HEK293 (cell line): ENCODE results near the gene MXI1.

Experiments
- CTCF ChIA-PET: fragments of 350-600 bp; formaldehyde crosslinking; extraction: SDS; loops from one replicate; lab custom pipeline; 2021; ENCODE audit warnings: antibody characterized with exemption; lab: Yijun Ruan, JAX
- POLR2A ChIA-PET: fragments of 300-600 bp; formaldehyde crosslinking; extraction: SDS; loops from one replicate; lab custom pipeline; 2020; ENCODE audit warnings: antibody characterized with exemption, inconsistent platforms; lab: Yijun Ruan, JAX
- H3K27ac ChIP-seq: fragments of 200-500 bp; sonication (Bioruptor generic); 2 replicates; pipeline ENCODE4 v1.5.1; 2014; ENCODE audit warnings: low read depth, low read length, control low read depth, inconsistent platforms; ENCODE audit errors: extremely low read depth
- H3K36me3 ChIP-seq, 2 experiments: fragments of 200-500 bp in 1 of 2; sonication (Bioruptor generic) in 1 of 2; 1 replicate in 1 of 2; 2 replicates in 1 of 2; pipeline ENCODE4 v1.5.1; 2014 to 2017; ENCODE audit warnings: inconsistent platforms in 2 of 2, low read length in 2 of 2; ENCODE audit not compliant: control insufficient read depth in 2 of 2, insufficient read depth in 1 of 2
- H3K4me1 ChIP-seq: fragments of 200-500 bp; sonication (Bioruptor generic); 2 replicates; pipeline ENCODE4 v1.5.1; 2014; ENCODE audit warnings: mild to moderate bottlenecking, low read length, inconsistent platforms; ENCODE audit not compliant: control insufficient read depth, insufficient read depth
- H3K4me3 ChIP-seq: 2 replicates; pipeline ENCODE4 v1.5.1; 2011; ENCODE audit warnings: low read depth, mild to moderate bottlenecking, control low read depth, low read length, moderate library complexity
- H3K9me3 ChIP-seq: fragments of 200-500 bp; sonication (Bioruptor generic); 2 replicates; pipeline ENCODE4 v1.5.1; 2014; ENCODE audit warnings: low read depth, low read length, inconsistent platforms; ENCODE audit not compliant: control insufficient read depth, insufficient read depth
- EGR2 ChIP-seq: fragments of 450-650 bp; formaldehyde crosslinking; IDR thresholded peaks from 2 replicates; pipeline ENCODE4 v1.5.1; 2016; ENCODE audit warnings: low read depth, missing biosample characterization, missing genetic modification characterization
- GLI2 ChIP-seq: fragments of 450-650 bp; formaldehyde crosslinking; IDR thresholded peaks from 2 replicates; pipeline ENCODE4; 2017; ENCODE audit warnings: missing biosample characterization, missing genetic modification characterization, low read depth, borderline replicate concordance
- KLF7 ChIP-seq: fragments of 450-650 bp; formaldehyde crosslinking; IDR thresholded peaks from 2 replicates; pipeline ENCODE4 v1.5.1; 2016; ENCODE audit warnings: missing biosample characterization, missing genetic modification characterization, borderline replicate concordance
- MEIS1 ChIP-seq: sonication (generic); formaldehyde crosslinking; IDR thresholded peaks from 2 replicates; pipeline ENCODE4 v1.8.1; 2022; ENCODE audit warnings: missing genetic modification reagents, mild to moderate bottlenecking, borderline replicate concordance
- SP2 ChIP-seq: fragments of 450-650 bp; formaldehyde crosslinking; IDR thresholded peaks from 2 replicates; pipeline ENCODE4 v1.5.1; 2016; ENCODE audit warnings: missing biosample characterization, missing genetic modification characterization
- SP3 ChIP-seq: fragments of 450-650 bp; formaldehyde crosslinking; IDR thresholded peaks from 2 replicates; pipeline ENCODE4 v1.5.1; 2016; ENCODE audit warnings: missing biosample characterization, missing genetic modification characterization
- ZBTB21 ChIP-seq: fragments of 450-650 bp; formaldehyde crosslinking; IDR thresholded peaks from 2 replicates; pipeline ENCODE4 v1.5.1; 2017; ENCODE audit warnings: missing biosample characterization, missing genetic modification characterization
- ZBTB8A ChIP-seq: fragments of 450-650 bp; formaldehyde crosslinking; IDR thresholded peaks from 2 replicates; pipeline ENCODE4 v1.5.1; 2016; ENCODE audit warnings: missing biosample characterization, missing genetic modification characterization
- ZFHX2 ChIP-seq: fragments of 450-650 bp; formaldehyde crosslinking; conservative IDR thresholded peaks from 2 replicates; pipeline ENCODE4 v1.5.1; 2016; ENCODE audit warnings: missing biosample characterization, missing genetic modification characterization
- ZNF112 ChIP-seq: fragments of 450-650 bp; formaldehyde crosslinking; IDR thresholded peaks from 2 replicates; pipeline ENCODE4 v1.5.0; 2017; ENCODE audit warnings: missing biosample characterization, missing genetic modification characterization
- ZNF155 ChIP-seq: fragments of 450-650 bp; formaldehyde crosslinking; IDR thresholded peaks from 2 replicates; pipeline ENCODE4 v1.5.1; 2016; ENCODE audit warnings: missing biosample characterization, missing genetic modification characterization
- ZNF184 ChIP-seq: fragments of 450-650 bp; IDR thresholded peaks from 2 replicates; pipeline ENCODE4 v1.5.1; 2018; ENCODE audit warnings: missing biosample characterization, mild to moderate bottlenecking, missing genetic modification characterization
- ZNF266 ChIP-seq: fragments of 450-650 bp; formaldehyde crosslinking; IDR thresholded peaks from 2 replicates; pipeline ENCODE4 v1.5.1; 2016; ENCODE audit warnings: missing biosample characterization, missing genetic modification characterization, low read depth
- ZNF274 ChIP-seq, 2 experiments: fragments of 200-500 bp in 1 of 2; fragments of 450-650 bp in 1 of 2; sonication (Bioruptor generic) in 1 of 2; formaldehyde crosslinking in 1 of 2; IDR thresholded peaks; 2 replicates each; pipeline versions ENCODE4 v1.5.1 to v1.6.1; 2014 to 2016; ENCODE audit warnings: borderline replicate concordance in 1 of 2, inconsistent platforms in 1 of 2, low read length in 1 of 2, missing biosample characterization in 1 of 2, missing genetic modification characterization in 1 of 2
- ZNF433 ChIP-seq: fragments of 450-650 bp; formaldehyde crosslinking; IDR thresholded peaks from 2 replicates; pipeline ENCODE4 v1.5.1; 2016; ENCODE audit warnings: missing biosample characterization, missing genetic modification characterization, low read depth
- ZNF549 ChIP-seq: fragments of 450-650 bp; IDR thresholded peaks from 2 replicates; pipeline ENCODE4 v1.5.1; 2018; ENCODE audit warnings: missing biosample characterization, missing genetic modification characterization, mild to moderate bottlenecking, inconsistent platforms, moderate library complexity
- ZNF610 ChIP-seq: fragments of 450-650 bp; formaldehyde crosslinking; IDR thresholded peaks from 2 replicates; pipeline ENCODE4 v1.5.1; 2016; ENCODE audit warnings: missing biosample characterization, missing genetic modification characterization, borderline replicate concordance
- ZNF654 ChIP-seq: fragments of 450-650 bp; formaldehyde crosslinking; IDR thresholded peaks from 2 replicates; pipeline ENCODE4 v1.5.1; 2016; ENCODE audit warnings: low read depth, missing biosample characterization, missing genetic modification characterization
- ZNF658 ChIP-seq: fragments of 450-650 bp; formaldehyde crosslinking; IDR thresholded peaks from 2 replicates; pipeline ENCODE4; 2016; ENCODE audit warnings: missing biosample characterization, missing genetic modification characterization
- ZNF701 ChIP-seq: fragments of 450-650 bp; formaldehyde crosslinking; IDR thresholded peaks from 2 replicates; pipeline ENCODE4 v1.5.1; 2016; ENCODE audit warnings: missing biosample characterization, missing genetic modification characterization
- ZNF777 ChIP-seq: fragments of 450-650 bp; formaldehyde crosslinking; IDR thresholded peaks from 2 replicates; pipeline ENCODE4 v1.5.1; 2017; ENCODE audit warnings: missing biosample characterization, missing genetic modification characterization, borderline replicate concordance
- ZNF785 ChIP-seq: fragments of 450-650 bp; formaldehyde crosslinking; IDR thresholded peaks from 2 replicates; pipeline ENCODE4 v1.5.1; 2016; ENCODE audit warnings: missing biosample characterization, missing genetic modification characterization
- ZNF791 ChIP-seq: fragments of 450-650 bp; formaldehyde crosslinking; IDR thresholded peaks from 2 replicates; pipeline ENCODE4 v1.5.1; 2016; ENCODE audit warnings: missing biosample characterization, missing genetic modification characterization
- ZNF843 ChIP-seq: fragments of 450-650 bp; formaldehyde crosslinking; IDR thresholded peaks from 2 replicates; pipeline ENCODE4 v1.5.1; 2016; ENCODE audit warnings: missing biosample characterization, missing genetic modification characterization
- ZSCAN23 ChIP-seq: fragments of 450-650 bp; formaldehyde crosslinking; IDR thresholded peaks from 2 replicates; pipeline ENCODE4 v1.5.1; 2016; ENCODE audit warnings: missing biosample characterization, missing genetic modification characterization
- TF ChIP-seq, protein P1 (sequence below): fragments of 450-650 bp; formaldehyde crosslinking; IDR thresholded peaks from 2 replicates; pipeline ENCODE4 v1.5.1; 2016; ENCODE audit warnings: missing biosample characterization, missing genetic modification characterization
- TF ChIP-seq, protein P2 (sequence below): fragments of 450-650 bp; formaldehyde crosslinking; IDR thresholded peaks from 2 replicates; pipeline ENCODE4 v1.5.1; 2016; ENCODE audit warnings: missing biosample characterization, missing genetic modification characterization
- TF ChIP-seq, protein P3 (sequence below): fragments of 450-650 bp; formaldehyde crosslinking; IDR thresholded peaks from 2 replicates; pipeline ENCODE4 v1.5.1; 2016; ENCODE audit warnings: missing biosample characterization, missing genetic modification characterization
- TF ChIP-seq, protein P4 (sequence below): fragments of 450-650 bp; IDR thresholded peaks from 2 replicates; pipeline ENCODE4 v1.5.1; 2018; ENCODE audit warnings: missing biosample characterization, mild to moderate bottlenecking, missing genetic modification characterization

Gene MXI1

DNA sequence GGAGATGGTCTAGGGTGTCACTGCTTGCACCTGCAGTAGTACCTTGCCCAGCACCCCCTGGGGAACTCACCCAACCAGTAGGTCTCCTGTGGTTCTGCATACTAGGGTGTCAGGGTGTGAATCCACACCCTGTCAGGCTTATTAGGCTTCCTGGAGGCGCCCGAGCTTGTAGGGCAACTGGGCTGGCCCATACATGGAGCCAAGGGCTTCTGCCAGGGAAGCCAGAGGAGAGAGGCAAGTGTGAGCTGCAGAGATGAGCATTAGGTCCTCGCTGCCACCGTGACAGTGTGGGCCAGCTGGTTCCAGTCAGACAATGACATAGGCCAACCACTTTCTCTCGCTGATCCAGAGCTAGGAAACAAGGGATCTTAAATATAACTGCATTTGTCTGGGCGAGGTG lies 11.2 kb downstream of the MXI1 start:
- no peak for TF ChIP-seq SP3 (tag by site-specific recombination)
- TF ChIP-seq ZBTB21 (tag by site-specific recombination): no peak
- TF ChIP-seq MEIS1 (CRISPR knock-in tag): no peak
- TF ChIP-seq ZNF266 (tag by site-specific recombination): no peak
- no peak for TF ChIP-seq ZNF184 (tag by site-specific recombination)
- TF ChIP-seq, protein P1, sequence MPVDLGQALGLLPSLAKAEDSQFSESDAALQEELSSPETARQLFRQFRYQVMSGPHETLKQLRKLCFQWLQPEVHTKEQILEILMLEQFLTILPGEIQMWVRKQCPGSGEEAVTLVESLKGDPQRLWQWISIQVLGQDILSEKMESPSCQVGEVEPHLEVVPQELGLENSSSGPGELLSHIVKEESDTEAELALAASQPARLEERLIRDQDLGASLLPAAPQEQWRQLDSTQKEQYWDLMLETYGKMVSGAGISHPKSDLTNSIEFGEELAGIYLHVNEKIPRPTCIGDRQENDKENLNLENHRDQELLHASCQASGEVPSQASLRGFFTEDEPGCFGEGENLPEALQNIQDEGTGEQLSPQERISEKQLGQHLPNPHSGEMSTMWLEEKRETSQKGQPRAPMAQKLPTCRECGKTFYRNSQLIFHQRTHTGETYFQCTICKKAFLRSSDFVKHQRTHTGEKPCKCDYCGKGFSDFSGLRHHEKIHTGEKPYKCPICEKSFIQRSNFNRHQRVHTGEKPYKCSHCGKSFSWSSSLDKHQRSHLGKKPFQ (tag by site-specific recombination): no peak
- TF ChIP-seq ZNF785 (tag by site-specific recombination): no peak
- TF ChIP-seq ZNF112 (tag by site-specific recombination): no peak
- TF ChIP-seq ZNF433 (tag by site-specific recombination): no peak
- no peak for TF ChIP-seq ZNF658 (tag by site-specific recombination)
- TF ChIP-seq ZNF155: no peak
- no peak for TF ChIP-seq GLI2 (tag by site-specific recombination)
- no peak for TF ChIP-seq KLF7
- TF ChIP-seq, protein P2, sequence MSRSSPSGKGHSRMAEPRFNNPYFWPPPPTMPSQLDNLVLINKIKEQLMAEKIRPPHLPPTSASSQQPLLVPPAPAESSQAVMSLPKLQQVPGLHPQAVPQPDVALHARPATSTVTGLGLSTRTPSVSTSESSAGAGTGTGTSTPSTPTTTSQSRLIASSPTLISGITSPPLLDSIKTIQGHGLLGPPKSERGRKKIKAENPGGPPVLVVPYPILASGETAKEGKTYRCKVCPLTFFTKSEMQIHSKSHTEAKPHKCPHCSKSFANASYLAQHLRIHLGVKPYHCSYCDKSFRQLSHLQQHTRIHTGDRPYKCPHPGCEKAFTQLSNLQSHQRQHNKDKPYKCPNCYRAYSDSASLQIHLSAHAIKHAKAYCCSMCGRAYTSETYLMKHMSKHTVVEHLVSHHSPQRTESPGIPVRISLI: no peak
- TF ChIP-seq ZSCAN23 (tag by site-specific recombination): no peak
- no peak for TF ChIP-seq ZNF777
- TF ChIP-seq ZNF610 (tag by site-specific recombination): no peak
- TF ChIP-seq ZNF701 (tag by site-specific recombination): no peak
- H3K4me3 ChIP-seq: no peak overlapping the region
- H3K9me3 ChIP-seq: no peaks in the 10 kb centered on the region
- H3K36me3 ChIP-seq: no peaks in the 10 kb centered on the region
- peaks cover 22% of the 10 kb centered on the region for H3K4me1 ChIP-seq
- H3K27ac ChIP-seq: no peak overlapping the region
- POLR2A ChIA-PET: interaction anchor here (0.8 kb wide), 1 partner anchor 8 kb away, joined by 6 read pairs; no protein-coding TSS in a partner anchor
- CTCF ChIA-PET: interaction anchor here (1.8 kb wide), 1 partner anchor 80 kb away, joined by 7 read pairs; no protein-coding TSS in a partner anchor

DNA sequence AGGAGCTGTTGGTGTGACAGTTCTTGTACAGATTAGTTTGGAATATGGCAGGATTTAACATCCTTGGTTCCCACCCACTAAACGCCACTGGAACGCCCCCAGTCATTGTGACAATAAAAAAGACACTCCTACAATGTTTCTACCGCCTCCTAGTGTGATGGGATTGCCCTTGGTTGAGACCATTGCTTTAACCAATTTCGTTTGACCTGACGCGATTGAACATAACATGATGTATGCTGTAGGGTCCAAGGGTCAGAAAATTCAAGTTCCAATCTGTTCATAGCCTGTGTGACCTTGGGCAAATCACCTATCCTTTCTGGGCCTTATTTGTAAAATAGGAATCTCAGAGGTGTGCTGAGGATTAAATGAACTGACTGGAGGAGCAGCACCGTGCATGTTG lies 12.5 kb downstream of the MXI1 start:
- ChIA-PET CTCF (interaction anchor here (0.5 to 5.1 kb wide), 4 partner anchors 11 to 241 kb away, joined by 3 to 70 read pairs (median 5); partner anchors contain the start of gene MXI1), POLR2A (interaction anchor here (5.3 kb wide), 1 partner anchor 10 kb away, joined by 75 read pairs; no protein-coding TSS in a partner anchor)
- H3K9me3 ChIP-seq: no peaks in the 10 kb centered on the region
- no peak overlapping the region for H3K4me3 ChIP-seq
- no peak overlapping the region for H3K27ac ChIP-seq
- H3K4me1 ChIP-seq: peaks cover 15% of the 10 kb centered on the region
- no peaks in the 10 kb centered on the region for H3K36me3 ChIP-seq
- TF ChIP-seq SP2 (tag by site-specific recombination): 0 out of 2 replicates have a peak, but pooled peaks have one; percentile 13
- TF ChIP-seq, protein P3, sequence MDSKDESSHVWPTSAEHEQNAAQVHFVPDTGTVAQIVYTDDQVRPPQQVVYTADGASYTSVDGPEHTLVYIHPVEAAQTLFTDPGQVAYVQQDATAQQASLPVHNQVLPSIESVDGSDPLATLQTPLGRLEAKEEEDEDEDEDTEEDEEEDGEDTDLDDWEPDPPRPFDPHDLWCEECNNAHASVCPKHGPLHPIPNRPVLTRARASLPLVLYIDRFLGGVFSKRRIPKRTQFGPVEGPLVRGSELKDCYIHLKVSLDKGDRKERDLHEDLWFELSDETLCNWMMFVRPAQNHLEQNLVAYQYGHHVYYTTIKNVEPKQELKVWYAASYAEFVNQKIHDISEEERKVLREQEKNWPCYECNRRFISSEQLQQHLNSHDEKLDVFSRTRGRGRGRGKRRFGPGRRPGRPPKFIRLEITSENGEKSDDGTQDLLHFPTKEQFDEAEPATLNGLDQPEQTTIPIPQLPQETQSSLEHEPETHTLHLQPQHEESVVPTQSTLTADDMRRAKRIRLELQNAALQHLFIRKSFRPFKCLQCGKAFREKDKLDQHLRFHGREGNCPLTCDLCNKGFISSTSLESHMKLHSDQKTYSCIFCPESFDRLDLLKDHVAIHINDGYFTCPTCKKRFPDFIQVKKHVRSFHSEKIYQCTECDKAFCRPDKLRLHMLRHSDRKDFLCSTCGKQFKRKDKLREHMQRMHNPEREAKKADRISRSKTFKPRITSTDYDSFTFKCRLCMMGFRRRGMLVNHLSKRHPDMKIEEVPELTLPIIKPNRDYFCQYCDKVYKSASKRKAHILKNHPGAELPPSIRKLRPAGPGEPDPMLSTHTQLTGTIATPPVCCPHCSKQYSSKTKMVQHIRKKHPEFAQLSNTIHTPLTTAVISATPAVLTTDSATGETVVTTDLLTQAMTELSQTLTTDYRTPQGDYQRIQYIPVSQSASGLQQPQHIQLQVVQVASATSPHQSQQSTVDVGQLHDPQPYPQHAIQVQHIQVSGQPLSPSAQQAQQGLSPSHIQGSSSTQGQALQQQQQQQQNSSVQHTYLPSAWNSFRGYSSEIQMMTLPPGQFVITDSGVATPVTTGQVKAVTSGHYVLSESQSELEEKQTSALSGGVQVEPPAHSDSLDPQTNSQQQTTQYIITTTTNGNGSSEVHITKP (tag by site-specific recombination): peak; percentile 53
- TF ChIP-seq ZNF184 (tag by site-specific recombination): no peak
- TF ChIP-seq ZBTB8A: no peak
- TF ChIP-seq, protein P4, sequence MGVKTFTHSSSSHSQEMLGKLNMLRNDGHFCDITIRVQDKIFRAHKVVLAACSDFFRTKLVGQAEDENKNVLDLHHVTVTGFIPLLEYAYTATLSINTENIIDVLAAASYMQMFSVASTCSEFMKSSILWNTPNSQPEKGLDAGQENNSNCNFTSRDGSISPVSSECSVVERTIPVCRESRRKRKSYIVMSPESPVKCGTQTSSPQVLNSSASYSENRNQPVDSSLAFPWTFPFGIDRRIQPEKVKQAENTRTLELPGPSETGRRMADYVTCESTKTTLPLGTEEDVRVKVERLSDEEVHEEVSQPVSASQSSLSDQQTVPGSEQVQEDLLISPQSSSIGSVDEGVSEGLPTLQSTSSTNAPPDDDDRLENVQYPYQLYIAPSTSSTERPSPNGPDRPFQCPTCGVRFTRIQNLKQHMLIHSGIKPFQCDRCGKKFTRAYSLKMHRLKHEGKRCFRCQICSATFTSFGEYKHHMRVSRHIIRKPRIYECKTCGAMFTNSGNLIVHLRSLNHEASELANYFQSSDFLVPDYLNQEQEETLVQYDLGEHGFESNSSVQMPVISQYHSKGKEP (tag by site-specific recombination): no peak
- TF ChIP-seq ZNF843: no peak
- no peak for TF ChIP-seq ZNF549 (tag by site-specific recombination)
- no peak for TF ChIP-seq ZNF791 (tag by site-specific recombination)
- peak; percentile 63; the same call in 1 of the 2 replicates for TF ChIP-seq EGR2 (tag by site-specific recombination)
- 0 out of 2 replicates have a peak, but pooled peaks have one; percentile 16 for TF ChIP-seq SP3 (tag by site-specific recombination)
- TF ChIP-seq ZNF654 (tag by site-specific recombination): no peak
- no peak for TF ChIP-seq ZNF274 (IDR thresholded peaks at IDR 0.05; ENCODE audit: low read length)
- TF ChIP-seq ZNF274 (tag by site-specific recombination; IDR thresholded peaks at IDR 0.05; ENCODE audit: borderline replicate concordance): no peak
- peak; percentile 64 for TF ChIP-seq ZFHX2 (tag by site-specific recombination)
